ENCODE data around the gene ELMO1. TPM values are rescaled to one million over a fixed set of nuclear protein-coding genes. Genes with fewer than 3 reads are reported as not detected.

The ELMO1 gene
- total and polyA plus RNA-seq, 10 of the 15 experiments (the other 5 are each of a cell fraction or from before 2014, with no cell fraction given), result 22.6 to 85.9 (median 56.6) TPM

DNA sequence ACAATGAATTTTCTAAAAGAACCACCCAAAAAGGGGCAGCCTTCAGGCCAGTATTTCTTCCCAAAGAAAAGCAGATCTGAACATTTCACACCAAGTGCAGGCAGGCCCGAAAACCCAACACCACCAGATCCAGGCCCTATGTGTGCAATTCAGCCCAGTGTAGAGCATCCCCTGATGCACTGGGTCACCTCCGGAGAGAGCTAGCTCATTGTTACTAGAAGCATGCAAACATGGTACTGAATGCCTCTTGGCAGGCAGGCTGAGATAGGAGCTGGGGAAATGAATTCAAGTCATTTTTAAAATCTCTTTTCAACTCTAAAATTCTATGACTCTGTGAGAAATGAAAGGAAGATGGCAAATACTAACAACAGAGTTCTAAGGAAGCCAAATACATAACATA is 174.8 kb downstream of the ELMO1 start (continued):
- TF ChIP-seq, protein P1, sequence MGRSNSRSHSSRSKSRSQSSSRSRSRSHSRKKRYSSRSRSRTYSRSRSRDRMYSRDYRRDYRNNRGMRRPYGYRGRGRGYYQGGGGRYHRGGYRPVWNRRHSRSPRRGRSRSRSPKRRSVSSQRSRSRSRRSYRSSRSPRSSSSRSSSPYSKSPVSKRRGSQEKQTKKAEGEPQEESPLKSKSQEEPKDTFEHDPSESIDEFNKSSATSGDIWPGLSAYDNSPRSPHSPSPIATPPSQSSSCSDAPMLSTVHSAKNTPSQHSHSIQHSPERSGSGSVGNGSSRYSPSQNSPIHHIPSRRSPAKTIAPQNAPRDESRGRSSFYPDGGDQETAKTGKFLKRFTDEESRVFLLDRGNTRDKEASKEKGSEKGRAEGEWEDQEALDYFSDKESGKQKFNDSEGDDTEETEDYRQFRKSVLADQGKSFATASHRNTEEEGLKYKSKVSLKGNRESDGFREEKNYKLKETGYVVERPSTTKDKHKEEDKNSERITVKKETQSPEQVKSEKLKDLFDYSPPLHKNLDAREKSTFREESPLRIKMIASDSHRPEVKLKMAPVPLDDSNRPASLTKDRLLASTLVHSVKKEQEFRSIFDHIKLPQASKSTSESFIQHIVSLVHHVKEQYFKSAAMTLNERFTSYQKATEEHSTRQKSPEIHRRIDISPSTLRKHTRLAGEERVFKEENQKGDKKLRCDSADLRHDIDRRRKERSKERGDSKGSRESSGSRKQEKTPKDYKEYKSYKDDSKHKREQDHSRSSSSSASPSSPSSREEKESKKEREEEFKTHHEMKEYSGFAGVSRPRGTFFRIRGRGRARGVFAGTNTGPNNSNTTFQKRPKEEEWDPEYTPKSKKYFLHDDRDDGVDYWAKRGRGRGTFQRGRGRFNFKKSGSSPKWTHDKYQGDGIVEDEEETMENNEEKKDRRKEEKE (IDR thresholded peaks at IDR 0.05), result no peak
- no peak for TF ChIP-seq SIX5 (IDR thresholded peaks at IDR 0.05; ENCODE audit: low read depth, low read length, severe bottlenecking)

DNA sequence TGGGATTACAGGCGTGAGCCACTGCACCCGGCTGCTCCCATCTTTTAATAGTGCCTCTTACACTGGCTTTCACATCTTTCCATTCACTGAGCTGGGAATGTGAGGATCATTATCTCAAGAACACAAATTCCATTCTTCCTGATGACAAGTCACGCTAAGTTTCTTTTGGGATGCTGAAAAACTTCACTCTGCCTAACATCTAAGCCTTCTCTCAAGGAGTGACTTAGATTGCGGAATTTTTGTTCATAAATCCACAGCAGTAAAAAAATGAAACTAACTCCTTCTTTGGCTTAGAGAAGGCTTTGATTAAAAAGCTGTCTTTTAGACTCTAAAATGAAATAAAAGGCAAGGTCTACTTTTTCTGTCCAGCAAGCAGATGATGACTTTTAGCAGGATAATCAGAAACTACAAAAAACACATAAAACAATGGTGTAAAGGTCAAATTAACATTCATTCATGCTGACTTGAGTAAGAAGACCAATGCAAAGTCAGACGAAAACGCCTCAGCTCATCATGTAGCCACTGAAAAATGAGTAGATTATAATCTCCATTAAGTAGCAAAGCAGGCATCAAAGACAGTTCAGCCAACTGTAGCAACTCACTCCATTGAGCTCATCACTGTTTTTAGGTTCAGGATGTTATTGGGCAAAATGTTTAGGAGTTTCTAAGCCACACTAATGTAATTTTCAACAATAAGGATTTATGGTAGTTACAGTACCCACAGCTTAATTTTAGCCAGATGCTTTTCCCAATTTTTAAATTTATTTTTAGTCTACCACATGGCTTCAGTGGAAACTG is 178.8 kb downstream of the ELMO1 start:
- RAD21 ChIA-PET (ENCODE audit: unreplicated experiment), result no interaction called here
- no peak for ATAC-seq
- H3K79me2 ChIP-seq (ENCODE audit: control insufficient read depth, insufficient read depth, low read length), result no peaks in the 10 kb centered on the region; the same call in none of the 2 replicates
- H3K36me3 ChIP-seq (ENCODE audit: control insufficient read depth in 2 of 2, insufficient read depth in 2 of 2, low read length in 1 of 2), result peaks cover 1 to 5% of the 10 kb centered on the region in 2 experiments; a peak in 2 of 4 replicates
- no peak for DNase-seq (ENCODE audit: low read depth, low spot score)
- no peaks in the 10 kb centered on the region for H4K20me1 ChIP-seq (ENCODE audit: control insufficient read depth, insufficient read depth)
- H3K27ac ChIP-seq (ENCODE audit: control insufficient read depth, insufficient read depth), result no peak overlapping the region
- in situ Hi-C loops (cut with MboI), result no loop called here
- peaks cover 6% of the 10 kb centered on the region; the same call in 1 of the 2 replicates for H3K4me1 ChIP-seq (ENCODE audit: control insufficient read depth, insufficient read depth, low read length)
- no TSS peak for BruUV-seq (replicated peaks)
- no peak overlapping the region for H2AFZ ChIP-seq (ENCODE audit: control insufficient read depth, low read depth, low read length)
- H3K9me3 ChIP-seq (replicated peaks; ENCODE audit: control insufficient read depth, insufficient read depth, low read length), result no peaks in the 10 kb centered on the region
- intact Hi-C loops (cut with micrococcal nuclease; ENCODE audit: unreplicated experiment), result no loop called here
- SMC1A ChIA-PET (ENCODE audit: uncharacterized antibody, unreplicated experiment), result interaction anchor here (0.6 to 2.4 kb wide), 7 partner anchors 10 to 226 kb away, joined by 3 to 14 read pairs (median 3); no protein-coding TSS in a partner anchor
- WGBS (ENCODE audit: insufficient coverage, insufficient replicate concordance, low lambda C conversion rate, missing lambda C conversion rate), result 97% methylated on average over 6 of the region's 6 CpGs
- H3K4me2 ChIP-seq (ENCODE audit: control insufficient read depth, insufficient read depth), result no peak overlapping the region
- H3K9ac ChIP-seq (ENCODE audit: control insufficient read depth, insufficient read depth, low read length), result no peak overlapping the region
- no peaks in the 10 kb centered on the region for H3K27me3 ChIP-seq (replicated peaks in 1 of 2; ENCODE audit: control insufficient read depth in 2 of 2, insufficient read depth in 2 of 2, low read length in 1 of 2)
- no peak overlapping the region for H3K4me3 ChIP-seq
- CTCF ChIA-PET, result interaction anchor here (1.0 to 3.2 kb wide), 8 partner anchors 14 to 583 kb away, joined by 3 to 11 read pairs (median 4); no protein-coding TSS in a partner anchor
- POLR2A ChIA-PET, result no interaction called here
- FAIRE-seq, result no peak
- TF ChIP-seq TAF1 (IDR thresholded peaks at IDR 0.05; ENCODE audit: borderline replicate concordance, low read depth, low read length) (no peak), IKZF2 (IDR thresholded peaks at IDR 0.05) (no peak), SUPT20H (IDR thresholded peaks at IDR 0.05; ENCODE audit: borderline replicate concordance, control insufficient read depth, low read depth, low read length) (no peak), SKIL (IDR thresholded peaks at IDR 0.05; ENCODE audit: low read depth, poor library complexity, severe bottlenecking) (no peak), EGR1 (IDR thresholded peaks at IDR 0.05; ENCODE audit: borderline replicate concordance in 1 of 2, low read depth in 2 of 2, low read length in 2 of 2) (no peak), MLLT1 (IDR thresholded peaks at IDR 0.05) (no peak), CEBPB (IDR thresholded peaks at IDR 0.05; ENCODE audit: borderline replicate concordance in 1 of 2, low read depth in 2 of 2, low read length in 2 of 2) (no peak), ZNF217 (IDR thresholded peaks at IDR 0.05) (no peak), IRF4 (IDR thresholded peaks at IDR 0.05; ENCODE audit: low read depth, low read length) (no peak), MYB (IDR thresholded peaks at IDR 0.05; ENCODE audit: borderline replicate concordance, low read depth, low read length) (no peak)

All from GM12878 (cell line).